HG02938 (cell line): ENCODE results near the gene ST3GAL3.
"Not testable (repeated sequence)": the region's sequence is repeated elsewhere in the genome, so short reads cannot be mapped to it uniquely, and the experiment has no call there.

ENCODE experiments used
- ATAC-seq: cut with Tn5 transposase; IDR thresholded peaks from one replicate; pipeline ENCODE4 v1.9.1; 2021; ENCODE audit warnings: mild to moderate bottlenecking, moderate library complexity; ENCODE audit not compliant: unreplicated experiment

Gene ST3GAL3

GRCh38 chr1:43817304-43817939, 110.1 kb downstream of the ST3GAL3 start:
- no peak for ATAC-seq

- ATAC-seq, result no peak
Measured at GRCh38 chr1:43818691-43819090, 111.4 kb downstream of the ST3GAL3 start.

GRCh38 chr1:43819357-43819756, 112.0 kb downstream of the ST3GAL3 start:
- ATAC-seq, result no peak

- no peak for ATAC-seq
Measured at GRCh38 chr1:43821471-43821870, 114.1 kb downstream of the ST3GAL3 start.

GRCh38 chr1:43822040-43822690, 114.8 kb downstream of the ST3GAL3 start:
- ATAC-seq, result no peak

- no peak for ATAC-seq
Measured at GRCh38 chr1:43824795-43825194, 117.5 kb downstream of the ST3GAL3 start.

GRCh38 chr1:43828574-43828973, 121.2 kb downstream of the ST3GAL3 start:
- no peak for ATAC-seq

- no peak for ATAC-seq
Measured at GRCh38 chr1:43830802-43831201, 123.5 kb downstream of the ST3GAL3 start.

- ATAC-seq, result no peak
Measured at GRCh38 chr1:43831851-43832250, 124.5 kb downstream of the ST3GAL3 start.

GRCh38 chr1:43832255-43832654, 124.9 kb downstream of the ST3GAL3 start:
- no peak for ATAC-seq

- no peak for ATAC-seq
Measured at GRCh38 chr1:43832998-43833397, 125.7 kb downstream of the ST3GAL3 start.

GRCh38 chr1:43833902-43834279, 126.6 kb downstream of the ST3GAL3 start:
- not testable (repeated sequence) for ATAC-seq

GRCh38 chr1:43834280-43835081, 127.1 kb downstream of the ST3GAL3 start:
- ATAC-seq, result no peak

- no peak for ATAC-seq
Measured at GRCh38 chr1:43835082-43836021, 128.0 kb downstream of the ST3GAL3 start.

- ATAC-seq, result no peak
Measured at GRCh38 chr1:43836267-43836951, 129.1 kb downstream of the ST3GAL3 start.

- no peak for ATAC-seq
Measured at GRCh38 chr1:43839056-43839455, 131.7 kb downstream of the ST3GAL3 start.

- no peak for ATAC-seq
Measured at GRCh38 chr1:43841321-43842174, 134.2 kb downstream of the ST3GAL3 start.

- no peak for ATAC-seq
Measured at GRCh38 chr1:43842175-43842498, 134.8 kb downstream of the ST3GAL3 start.

GRCh38 chr1:43843684-43844083, 136.3 kb downstream of the ST3GAL3 start:
- ATAC-seq, result no peak

GRCh38 chr1:43844114-43844513, 136.8 kb downstream of the ST3GAL3 start:
- no peak for ATAC-seq
